Ectodermal cell (in vitro differentiated cells): ENCODE data around the gene OSBPL8.

Experiments used
- H3K27ac ChIP-seq: 2 replicates; pipeline ENCODE4 v1.7.0; 2013; ENCODE audit warnings: mild to moderate bottlenecking, low read depth, low read length; ENCODE audit not compliant: insufficient read depth, poor library complexity, severe bottlenecking
- H3K27me3 ChIP-seq: 2 replicates; pipeline ENCODE4 v1.7.0; 2013; ENCODE audit warnings: mild to moderate bottlenecking, low read length; ENCODE audit not compliant: insufficient read depth, control insufficient read depth, poor library complexity, severe bottlenecking
- H3K36me3 ChIP-seq: one replicate; pipeline ENCODE4 v1.7.0; 2013; ENCODE audit warnings: low read length; ENCODE audit not compliant: control insufficient read depth, insufficient read depth
- H3K4me1 ChIP-seq: one replicate; pipeline ENCODE4 v1.7.0; 2013; ENCODE audit warnings: low read length; ENCODE audit not compliant: control insufficient read depth, insufficient read depth
- H3K4me3 ChIP-seq: 2 replicates; pipeline ENCODE4 v1.7.0; 2013; ENCODE audit warnings: low read depth, low read length, control low read depth; ENCODE audit not compliant: insufficient read depth
- H3K9me3 ChIP-seq: 2 replicates; pipeline ENCODE4 v1.7.0; 2013; ENCODE audit warnings: mild to moderate bottlenecking, low read length, moderate library complexity; ENCODE audit not compliant: control insufficient read depth
- WGBS, 2 experiments: methylation state at CpG; one replicate each; pipeline ENCODE4 v1.1.7; 2013; ENCODE audit warnings: missing lambda C conversion rate in 2 of 2; 5-methylcytosine and 5-hydroxymethylcytosine counted together

Gene OSBPL8

GRCh38 chr12:76318773-76319594 lies 240.6 kb downstream of the OSBPL8 start:
- 92 to 100% methylated on average over 1 of the region's 1 CpG for WGBS, 2 experiments
- Histone ChIP-seq H3K27ac (no peak overlapping the region), H3K27me3 (no peaks in the 10 kb centered on the region), H3K4me3 (no peak overlapping the region), H3K4me1 (no peaks in the 10 kb centered on the region), H3K9me3 (no peaks in the 10 kb centered on the region), H3K36me3 (no peaks in the 10 kb centered on the region)

GRCh38 chr12:76317976-76318375 lies 241.6 kb downstream of the OSBPL8 start:
- Histone ChIP-seq H3K9me3 (no peaks in the 10 kb centered on the region), H3K4me3 (no peak overlapping the region), H3K36me3 (no peaks in the 10 kb centered on the region), H3K27me3 (no peaks in the 10 kb centered on the region), H3K4me1 (no peaks in the 10 kb centered on the region), H3K27ac (no peak overlapping the region)
- WGBS, 2 experiments = 94 to 100% methylated on average over 1 of the region's 1 CpG

- no peak overlapping the region for H3K4me3 ChIP-seq
- no peaks in the 10 kb centered on the region for H3K9me3 ChIP-seq
- no peaks in the 10 kb centered on the region for H3K36me3 ChIP-seq
- H3K4me1 ChIP-seq = no peaks in the 10 kb centered on the region
- no peak overlapping the region for H3K27ac ChIP-seq
- WGBS, 2 experiments = 92 to 93% methylated on average over 5 to 6 of the region's 7 CpGs
- no peaks in the 10 kb centered on the region for H3K27me3 ChIP-seq
These were observed 243.1 kb downstream of the OSBPL8 start for GRCh38 chr12:76316468-76316867.

- no peaks in the 10 kb centered on the region for H3K27me3 ChIP-seq
- H3K27ac ChIP-seq = no peak overlapping the region
- WGBS, 2 experiments = 87 to 88% methylated on average over 9 of the region's 9 CpGs
- no peaks in the 10 kb centered on the region for H3K36me3 ChIP-seq
- no peaks in the 10 kb centered on the region for H3K4me1 ChIP-seq
- no peaks in the 10 kb centered on the region for H3K9me3 ChIP-seq
- H3K4me3 ChIP-seq = no peak overlapping the region
These were observed 246.3 kb downstream of the OSBPL8 start for GRCh38 chr12:76313299-76313698.

- H3K27ac ChIP-seq = no peak overlapping the region
- 80% methylated on average over 7 of the region's 7 CpGs for WGBS, 2 experiments
- H3K9me3 ChIP-seq = no peaks in the 10 kb centered on the region
- H3K4me1 ChIP-seq = no peaks in the 10 kb centered on the region
- no peaks in the 10 kb centered on the region for H3K36me3 ChIP-seq
- H3K4me3 ChIP-seq = no peak overlapping the region
- H3K27me3 ChIP-seq = no peaks in the 10 kb centered on the region
These were observed 247.3 kb downstream of the OSBPL8 start for GRCh38 chr12:76312315-76312714.

GRCh38 chr12:76311796-76312195 lies 247.8 kb downstream of the OSBPL8 start:
- Histone ChIP-seq H3K27me3 (no peaks in the 10 kb centered on the region), H3K36me3 (no peaks in the 10 kb centered on the region), H3K9me3 (no peaks in the 10 kb centered on the region), H3K4me3 (no peak overlapping the region), H3K27ac (no peak overlapping the region), H3K4me1 (no peaks in the 10 kb centered on the region)
- 96 to 100% methylated on average over 3 of the region's 3 CpGs for WGBS, 2 experiments

GRCh38 chr12:76310110-76310509 lies 249.5 kb downstream of the OSBPL8 start:
- no peak overlapping the region for H3K27ac ChIP-seq
- no peak overlapping the region for H3K4me3 ChIP-seq
- no peaks in the 10 kb centered on the region for H3K36me3 ChIP-seq
- no peaks in the 10 kb centered on the region for H3K9me3 ChIP-seq
- no peaks in the 10 kb centered on the region for H3K27me3 ChIP-seq
- no peaks in the 10 kb centered on the region for H3K4me1 ChIP-seq

- H3K9me3 ChIP-seq = no peaks in the 10 kb centered on the region
- H3K36me3 ChIP-seq = no peaks in the 10 kb centered on the region
- no peak overlapping the region for H3K4me3 ChIP-seq
- no peaks in the 10 kb centered on the region for H3K27me3 ChIP-seq
- H3K4me1 ChIP-seq = no peaks in the 10 kb centered on the region
- no peak overlapping the region for H3K27ac ChIP-seq
- 73 to 75% methylated on average over 3 of the region's 3 CpGs for WGBS, 2 experiments
These were observed 250.7 kb downstream of the OSBPL8 start for GRCh38 chr12:76308866-76309265.

GRCh38 chr12:76307083-76307482 lies 252.5 kb downstream of the OSBPL8 start:
- Histone ChIP-seq H3K9me3 (no peaks in the 10 kb centered on the region), H3K4me3 (no peak overlapping the region), H3K27me3 (no peaks in the 10 kb centered on the region), H3K27ac (no peak overlapping the region), H3K4me1 (no peaks in the 10 kb centered on the region), H3K36me3 (no peaks in the 10 kb centered on the region)
- WGBS, 2 experiments = 92 to 96% methylated on average over 1 of the region's 1 CpG

- H3K27ac ChIP-seq = no peak overlapping the region
- 92 to 95% methylated on average over 6 of the region's 6 CpGs for WGBS, 2 experiments
These were observed 255.5 kb downstream of the OSBPL8 start for GRCh38 chr12:76303989-76304460.

More at GRCh38 chr12:76303989-76304460, 255.5 kb downstream of the OSBPL8 start:
- H3K4me1 ChIP-seq = peaks cover 1% of the 10 kb centered on the region
- no peaks in the 10 kb centered on the region for H3K9me3 ChIP-seq
- H3K27me3 ChIP-seq = no peaks in the 10 kb centered on the region
- H3K4me3 ChIP-seq = no peak overlapping the region
- no peaks in the 10 kb centered on the region for H3K36me3 ChIP-seq
